Tibial nerve (tissue), 4 donors: ENCODE measurements around the gene ARHGAP21. TPM values are rescaled to one million over a fixed set of nuclear protein-coding genes. Genes with fewer than 3 reads are reported as not detected.

Experiments used
- DNase-seq, 2 donors: peaks; one replicate each; pipeline ENCODE4 v3.0.0-alpha.2; 2019; ENCODE audit warnings: low spot score in 2 of 2
- H3K27ac ChIP-seq, 4 donors: fragments of 200-600 bp; sonication (generic) in 3 of 4; one replicate each; pipeline ENCODE4 v1.5.1; 2017 to 2019; ENCODE audit warnings: mild to moderate bottlenecking in 1 of 4
- H3K27me3 ChIP-seq, 2 donors: fragments of 200-600 bp; sonication (generic) in 1 of 2; one replicate each; pipeline versions ENCODE4 v1.5.1 to v1.6.0; 2017 to 2019
- H3K36me3 ChIP-seq, 3 donors: fragments of 200-600 bp; sonication (generic); one replicate each; pipeline ENCODE4 v1.5.1; 2018 to 2019
- H3K4me1 ChIP-seq, 4 donors: fragments of 200-600 bp; sonication (generic) in 3 of 4; one replicate each; pipeline ENCODE4 v1.5.1; 2017 to 2019
- H3K4me3 ChIP-seq, 4 donors: fragments of 200-600 bp; sonication (generic) in 3 of 4; one replicate each; pipeline ENCODE4 v1.5.1; 2017 to 2019; ENCODE audit warnings: mild to moderate bottlenecking in 1 of 4, moderate library complexity in 1 of 4
- H3K9me3 ChIP-seq, 4 donors: fragments of 200-600 bp; sonication (generic) in 3 of 4; one replicate each; pipeline ENCODE4 v1.5.1; 2017 to 2019
- CTCF ChIP-seq, 5 experiments: fragments of 200-600 bp in 3 of 5; fragments of 450-650 bp in 2 of 5; sonication (generic) in 3 of 5; IDR thresholded peaks; one replicate each; pipeline ENCODE4 v1.5.1; 2016 to 2019; ENCODE audit warnings: antibody characterized with exemption in 5 of 5, mild to moderate bottlenecking in 3 of 5, moderate library complexity in 2 of 5
- EP300 ChIP-seq, 2 donors: sonication (generic); formaldehyde crosslinking; IDR thresholded peaks; one replicate each; pipeline ENCODE4 v1.6.1; 2017; ENCODE audit warnings: antibody characterized with exemption in 2 of 2, mild to moderate bottlenecking in 1 of 2
- POLR2A ChIP-seq, 2 donors: fragments of 450-650 bp; IDR thresholded peaks; one replicate each; pipeline ENCODE4 v1.6.1; 2017; ENCODE audit warnings: antibody characterized with exemption in 2 of 2, mild to moderate bottlenecking in 2 of 2, moderate library complexity in 2 of 2
- WGBS, 2 donors: methylation state at CpG; one replicate each; pipeline ENCODE4 v1.1.5; 2018; 5-methylcytosine and 5-hydroxymethylcytosine counted together
- total RNA-seq, 4 donors: library from RNA; depleted of rRNA; stranded (reverse); fragments of >200 nt; gene quantifications; one replicate each; pipeline ENCODE4 v1.1.0, GENCODE V29; 2016

Gene ARHGAP21
- total RNA-seq, 4 donors from 2014 or later: 56.7 to 116 (median 80.2) TPM

GRCh38 chr10:24715246-24715769, 8.4 kb downstream of the ARHGAP21 start:
- Histone ChIP-seq H3K27me3 (no peaks in the 10 kb centered on the region), H3K27ac (no peak overlapping the region), H3K4me3 (no peak overlapping the region), H3K36me3 (no peaks in the 10 kb centered on the region), H3K4me1 (peaks cover 0 to 78% (median 19%) of the 10 kb centered on the region in 4 donors), H3K9me3 (no peaks in the 10 kb centered on the region)
- DNase-seq: no peak
- 72% methylated on average over 5 of the region's 5 CpGs for WGBS, 2 donors
- TF ChIP-seq POLR2A (IDR thresholded peaks at IDR 0.05) (no peak), EP300 (IDR thresholded peaks at IDR 0.05) (no peak), CTCF (IDR thresholded peaks at IDR 0.05) (no peak)

GRCh38 chr10:24713086-24713485, 10.6 kb downstream of the ARHGAP21 start:
- Histone ChIP-seq H3K27ac (no peak overlapping the region), H3K4me1 (peaks cover 0 to 60% (median 11%) of the 10 kb centered on the region in 4 donors), H3K4me3 (no peak overlapping the region), H3K27me3 (no peaks in the 10 kb centered on the region), H3K36me3 (no peaks in the 10 kb centered on the region), H3K9me3 (no peaks in the 10 kb centered on the region)
- no peak for DNase-seq
- WGBS, 2 donors: 87 to 97% methylated on average over 1 of the region's 1 CpG
- TF ChIP-seq CTCF (IDR thresholded peaks at IDR 0.05) (no peak), EP300 (IDR thresholded peaks at IDR 0.05) (no peak)

GRCh38 chr10:24711465-24711864, 12.2 kb downstream of the ARHGAP21 start:
- no peaks in the 10 kb centered on the region for H3K36me3 ChIP-seq
- no peaks in the 10 kb centered on the region for H3K27me3 ChIP-seq
- no peak for DNase-seq
- H3K4me1 ChIP-seq: peaks cover 0 to 61% (median 14%) of the 10 kb centered on the region in 4 donors
- H3K4me3 ChIP-seq: no peak overlapping the region
- H3K9me3 ChIP-seq: no peaks in the 10 kb centered on the region
- no peak overlapping the region for H3K27ac ChIP-seq
- TF ChIP-seq POLR2A (IDR thresholded peaks at IDR 0.05) (no peak), EP300 (IDR thresholded peaks at IDR 0.05) (no peak), CTCF (IDR thresholded peaks at IDR 0.05) (no peak)
- whole genome bisulfite sequencing, 2 donors: 60 to 63% methylated on average over 2 of the region's 2 CpGs

- Histone ChIP-seq H3K27me3 (no peaks in the 10 kb centered on the region), H3K4me1 (peaks cover 0 to 60% (median 11%) of the 10 kb centered on the region in 4 donors), H3K27ac (no peak overlapping the region), H3K36me3 (no peaks in the 10 kb centered on the region), H3K9me3 (no peaks in the 10 kb centered on the region), H3K4me3 (no peak overlapping the region)
- WGBS, 2 donors: 59 to 65% methylated on average over 3 of the region's 3 CpGs
- TF ChIP-seq EP300 (IDR thresholded peaks at IDR 0.05) (no peak), POLR2A (IDR thresholded peaks at IDR 0.05) (no peak), CTCF (IDR thresholded peaks at IDR 0.05) (no peak)
- no peak for DNase-seq
Measured at GRCh38 chr10:24708081-24708480, 15.6 kb downstream of the ARHGAP21 start.

GRCh38 chr10:24707445-24707844, 16.2 kb downstream of the ARHGAP21 start:
- Histone ChIP-seq H3K4me1 (peaks cover 0 to 54% (median 11%) of the 10 kb centered on the region in 4 donors), H3K4me3 (no peak overlapping the region), H3K36me3 (no peaks in the 10 kb centered on the region), H3K27me3 (no peaks in the 10 kb centered on the region), H3K27ac (no peak overlapping the region), H3K9me3 (no peaks in the 10 kb centered on the region)
- no peak for DNase-seq
- no peak for TF ChIP-seq EP300 (IDR thresholded peaks at IDR 0.05)
- TF ChIP-seq POLR2A (IDR thresholded peaks at IDR 0.05): no peak
- TF ChIP-seq CTCF (IDR thresholded peaks at IDR 0.05): no peak
- 87% methylated on average over 3 of the region's 3 CpGs for WGBS, 2 donors
